Gastroesophageal sphincter (tissue), 3 donors: ENCODE data around the gene EEIG2.

Source experiments
- EP300 ChIP-seq: sonication (generic); formaldehyde crosslinking; IDR thresholded peaks from one replicate; pipeline ENCODE4 v1.6.1; 2017; ENCODE audit warnings: antibody characterized with exemption, mild to moderate bottlenecking
- POLR2A ChIP-seq, 2 donors: fragments of 450-650 bp; IDR thresholded peaks; one replicate each; pipeline ENCODE4 v1.6.1; 2017; ENCODE audit warnings: antibody characterized with exemption in 2 of 2, mild to moderate bottlenecking in 2 of 2, moderate library complexity in 1 of 2
- POLR2AphosphoS5 ChIP-seq: sonication (generic); formaldehyde crosslinking; IDR thresholded peaks from one replicate; pipeline ENCODE4 v1.6.1; 2017; ENCODE audit warnings: antibody characterized with exemption
- TF ChIP-seq, protein P1 (sequence below), 4 experiments: fragments of 200-600 bp in 2 of 4; fragments of 450-650 bp in 2 of 4; sonication (generic) in 1 of 4; IDR thresholded peaks; one replicate each; pipeline ENCODE4 v1.5.1; 2017 to 2019; ENCODE audit warnings: antibody characterized with exemption in 4 of 4, mild to moderate bottlenecking in 2 of 4, moderate library complexity in 2 of 4

DNA sequence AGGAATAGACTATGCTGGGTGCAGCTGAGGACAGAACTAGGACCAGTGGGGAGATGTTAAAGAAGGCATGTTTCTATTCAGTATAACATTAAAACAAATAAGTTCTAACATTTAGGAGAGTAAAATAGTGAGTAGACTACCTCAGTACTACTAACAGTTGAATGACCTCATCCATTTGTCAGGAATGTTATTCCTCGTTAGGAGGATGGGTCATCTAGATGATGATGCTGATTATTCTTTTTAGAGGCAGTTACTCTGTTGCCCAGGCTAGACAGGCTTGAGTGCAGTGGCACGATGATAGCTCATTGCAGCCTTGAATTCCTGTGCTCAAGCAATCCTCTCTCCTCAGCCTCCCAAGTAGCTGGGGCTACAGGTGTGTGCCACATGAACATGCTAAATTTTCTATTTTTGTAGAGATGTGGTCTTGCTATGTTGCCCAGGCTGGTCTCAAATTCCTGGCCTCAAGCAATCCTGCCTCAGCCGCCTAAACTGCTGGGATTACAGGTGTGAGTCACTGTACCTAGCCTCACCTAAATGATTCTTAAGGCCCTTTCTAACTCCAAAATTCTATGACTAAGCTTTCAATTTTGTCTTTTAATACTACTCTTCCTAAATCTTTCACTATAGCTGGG is 9.3 kb downstream of the EEIG2 start:
- TF ChIP-seq, protein P1, sequence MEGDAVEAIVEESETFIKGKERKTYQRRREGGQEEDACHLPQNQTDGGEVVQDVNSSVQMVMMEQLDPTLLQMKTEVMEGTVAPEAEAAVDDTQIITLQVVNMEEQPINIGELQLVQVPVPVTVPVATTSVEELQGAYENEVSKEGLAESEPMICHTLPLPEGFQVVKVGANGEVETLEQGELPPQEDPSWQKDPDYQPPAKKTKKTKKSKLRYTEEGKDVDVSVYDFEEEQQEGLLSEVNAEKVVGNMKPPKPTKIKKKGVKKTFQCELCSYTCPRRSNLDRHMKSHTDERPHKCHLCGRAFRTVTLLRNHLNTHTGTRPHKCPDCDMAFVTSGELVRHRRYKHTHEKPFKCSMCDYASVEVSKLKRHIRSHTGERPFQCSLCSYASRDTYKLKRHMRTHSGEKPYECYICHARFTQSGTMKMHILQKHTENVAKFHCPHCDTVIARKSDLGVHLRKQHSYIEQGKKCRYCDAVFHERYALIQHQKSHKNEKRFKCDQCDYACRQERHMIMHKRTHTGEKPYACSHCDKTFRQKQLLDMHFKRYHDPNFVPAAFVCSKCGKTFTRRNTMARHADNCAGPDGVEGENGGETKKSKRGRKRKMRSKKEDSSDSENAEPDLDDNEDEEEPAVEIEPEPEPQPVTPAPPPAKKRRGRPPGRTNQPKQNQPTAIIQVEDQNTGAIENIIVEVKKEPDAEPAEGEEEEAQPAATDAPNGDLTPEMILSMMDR (IDR thresholded peaks at IDR 0.05) = no peak
- TF ChIP-seq POLR2A (IDR thresholded peaks at IDR 0.05) (no peak), POLR2AphosphoS5 (no peak), EP300 (no peak)
